IPS DF 19.7 (cell line): ENCODE results near the gene CRYBG2.

Experiments used
- DNase-seq: peaks from one replicate; pipeline ENCODE4 v3.0.0-alpha.2; 2013; ENCODE audit warnings: low read depth, low spot score

Gene CRYBG2

DNA sequence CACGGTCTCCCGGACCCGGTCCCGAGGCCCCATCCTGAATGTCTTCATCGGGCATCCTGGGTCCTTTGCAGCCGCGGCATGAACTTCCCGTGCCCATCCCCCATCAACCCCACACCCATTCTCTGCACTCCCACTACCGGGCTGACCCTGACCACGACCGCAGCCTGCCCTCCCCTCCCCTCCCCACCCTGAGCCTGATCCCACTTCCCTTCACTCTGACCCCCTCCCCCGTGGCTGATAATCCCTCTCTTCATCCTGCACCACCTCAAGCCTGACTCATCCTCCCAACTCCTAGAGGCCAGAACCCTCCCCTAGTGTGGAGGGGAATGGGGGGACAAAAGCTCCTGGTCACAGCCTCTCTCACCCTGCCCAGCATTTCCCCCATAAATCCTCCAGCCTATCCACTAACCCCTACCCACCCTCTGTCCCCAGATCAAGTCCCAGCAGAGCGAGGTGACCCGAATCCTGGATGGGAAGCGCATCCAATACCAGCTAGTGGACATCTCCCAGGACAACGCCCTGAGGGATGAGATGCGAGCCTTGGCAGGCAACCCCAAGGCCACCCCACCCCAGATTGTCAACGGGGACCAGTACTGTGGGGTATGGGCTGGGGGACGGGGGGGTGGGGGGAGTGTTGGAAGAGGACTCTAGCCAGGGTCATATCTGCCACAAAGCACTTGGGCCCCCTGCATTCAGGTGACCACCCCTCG, 73.4 kb downstream of the CRYBG2 start:
- no peak for DNase-seq

DNA sequence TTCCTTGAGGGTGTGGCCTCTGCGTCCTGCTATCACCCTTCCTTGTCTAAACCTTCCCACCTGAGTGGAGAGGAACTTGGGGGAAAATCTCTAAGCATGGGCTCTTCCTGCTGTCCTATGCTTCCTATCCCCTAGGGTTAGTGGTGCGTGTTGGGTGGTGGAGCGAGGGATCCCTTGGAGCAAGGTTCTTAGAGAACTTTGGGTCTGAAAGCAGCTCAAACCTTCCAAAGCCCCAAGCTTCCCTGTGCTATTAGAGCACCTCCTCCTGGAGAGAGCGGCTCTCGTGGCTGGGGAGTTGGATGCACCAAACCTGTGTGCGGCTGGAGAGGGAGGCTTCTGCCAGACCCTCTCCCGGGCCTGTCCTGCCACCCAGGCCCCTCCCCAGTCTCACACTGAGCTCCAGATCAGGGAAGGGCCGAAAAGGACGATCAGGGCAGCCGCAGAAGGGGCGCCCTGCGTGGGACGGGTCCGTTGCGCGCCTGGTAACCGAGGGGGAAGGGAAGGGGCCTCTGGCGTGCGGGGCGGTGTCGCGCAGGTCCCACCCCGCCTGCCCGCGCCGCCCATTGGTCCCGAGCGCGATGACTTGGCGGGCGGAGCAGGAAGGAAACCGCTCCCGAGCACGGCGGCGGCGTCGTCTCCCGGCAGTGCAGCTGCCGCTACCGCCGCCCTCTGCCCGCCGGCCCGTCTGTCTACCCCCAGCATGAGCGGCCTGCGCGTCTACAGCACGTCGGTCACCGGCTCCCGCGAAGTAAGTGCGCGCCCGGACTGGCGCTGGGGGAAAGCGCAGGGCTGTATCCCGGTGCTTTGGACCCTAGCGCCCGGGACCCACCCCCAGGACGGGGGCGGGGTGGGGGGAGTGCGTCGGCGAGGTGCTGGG, 74.2 kb downstream of the CRYBG2 start, which contains the start of gene SH3BGRL3:
Gene SH3BGRL3, plus strand, starts transcription at position 631 of the 877 bp plus-strand sequence. Its CDS starts 70 bp downstream, at position 701.
- DNase-seq = no peak

DNA sequence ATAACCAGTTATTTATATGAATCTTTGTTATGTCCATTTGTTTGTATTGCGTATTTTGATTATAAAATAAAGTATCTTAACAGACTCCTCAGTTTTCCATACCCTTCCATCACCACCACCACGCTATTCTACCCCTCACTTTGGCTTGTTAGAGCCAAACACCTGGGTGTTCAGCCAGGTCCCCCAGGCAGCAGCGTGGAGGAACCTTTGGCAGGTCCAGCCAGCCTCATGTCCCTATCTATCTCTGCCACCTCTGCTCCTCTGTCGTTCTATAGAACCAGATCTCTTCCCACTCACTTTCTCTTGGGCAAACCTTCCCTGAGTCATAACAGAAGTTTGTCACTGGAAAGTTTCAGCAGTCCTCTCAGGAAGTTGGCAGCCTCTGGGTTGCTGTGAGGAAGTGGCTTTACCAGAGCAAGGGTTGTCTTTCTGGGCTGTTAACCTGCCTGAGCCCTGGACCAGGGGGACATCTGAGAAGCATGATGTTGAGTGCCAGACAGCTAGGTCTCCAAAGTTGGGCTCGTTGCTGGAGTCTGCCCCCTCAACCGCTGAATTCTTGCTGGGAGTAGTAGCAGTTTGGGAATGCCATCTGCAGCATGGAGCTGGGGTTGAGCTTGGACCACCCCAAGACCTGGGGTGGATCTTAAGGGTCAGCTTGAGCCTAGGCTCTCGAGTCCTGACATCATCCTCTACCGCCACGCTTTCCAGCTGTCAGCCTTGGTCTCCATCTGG, 75.0 kb downstream of the CRYBG2 start:
- no peak for DNase-seq

DNA sequence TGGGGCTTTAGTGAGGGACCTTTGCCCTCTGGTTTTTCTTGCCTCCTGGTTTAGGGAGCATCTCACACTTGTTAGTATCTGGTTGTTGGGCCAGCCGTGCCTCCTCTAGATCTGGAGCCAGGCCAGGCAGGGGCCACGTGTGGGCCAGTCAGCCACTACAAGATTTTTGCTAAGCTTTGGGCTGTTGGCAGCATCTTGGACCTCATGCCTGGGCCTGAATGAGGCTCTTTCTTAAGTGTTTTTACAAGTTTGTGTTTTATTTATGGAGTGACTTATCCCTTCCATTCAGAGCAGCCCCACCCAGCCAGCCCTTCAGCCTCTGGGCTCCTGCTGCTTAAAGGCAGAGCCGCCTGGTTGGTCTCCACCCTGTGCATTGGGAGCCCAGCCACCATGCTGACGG, 75.6 kb downstream of the CRYBG2 start:
- no peak for DNase-seq

DNA sequence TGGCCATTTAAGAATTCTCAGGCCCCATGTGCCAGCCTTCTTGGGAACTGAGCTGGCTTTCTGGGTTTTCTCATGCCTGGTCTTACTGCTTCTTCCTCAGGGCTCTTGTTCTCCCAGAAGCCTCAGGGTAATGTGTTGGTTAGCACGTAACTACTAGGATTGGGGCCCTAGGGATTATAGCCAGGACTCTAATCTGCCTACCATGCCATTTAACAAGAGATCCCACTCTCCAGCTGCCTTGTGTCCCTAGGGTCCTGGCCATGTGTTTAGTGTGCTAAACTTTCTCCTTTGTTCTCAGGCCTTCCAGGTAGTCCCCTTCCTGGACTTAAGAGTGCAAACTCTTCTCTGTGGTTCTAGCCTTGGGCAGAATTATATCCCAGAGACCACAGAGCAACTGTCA, 76.2 kb downstream of the CRYBG2 start:
- DNase-seq = no peak

DNA sequence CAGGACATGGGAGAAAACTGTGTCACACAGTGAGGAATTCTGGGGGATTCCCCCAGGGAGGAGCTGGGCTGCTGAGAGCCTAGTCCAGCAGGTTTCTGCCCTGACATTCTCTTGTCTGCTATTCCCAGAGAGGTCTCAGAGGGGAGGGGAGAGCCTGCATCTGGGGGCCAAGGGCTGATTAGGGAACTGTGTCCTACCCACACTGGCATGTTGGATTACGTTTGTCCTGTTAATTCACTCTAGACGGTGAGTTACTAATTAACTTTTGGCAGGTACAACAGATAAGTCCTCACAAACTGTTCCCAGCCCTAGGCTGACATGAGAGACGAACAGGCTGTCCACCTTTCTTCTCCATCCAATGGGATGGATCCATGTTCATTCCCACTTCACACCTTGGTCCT, 76.7 kb downstream of the CRYBG2 start:
- DNase-seq = no peak

DNA sequence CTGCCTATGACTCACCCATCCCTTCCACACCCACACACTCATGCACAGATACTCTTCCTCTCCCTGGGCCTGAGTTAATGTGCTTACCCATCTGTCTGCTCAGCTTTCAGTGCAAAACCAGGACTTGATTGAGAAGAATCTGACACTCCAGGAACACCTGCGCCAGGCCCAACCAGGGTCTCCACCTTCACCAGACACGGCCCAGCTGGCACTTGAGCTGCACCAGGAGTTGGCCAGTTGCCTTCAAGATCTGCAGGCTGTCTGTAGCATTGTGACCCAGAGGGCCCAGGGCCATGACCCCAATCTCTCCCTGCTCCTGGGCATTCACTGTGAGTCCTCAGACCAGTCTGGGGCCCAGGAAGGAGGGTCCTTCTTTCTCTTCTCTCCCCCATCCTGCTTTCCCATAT, 77.5 kb downstream of the CRYBG2 start:
- no peak for DNase-seq

DNA sequence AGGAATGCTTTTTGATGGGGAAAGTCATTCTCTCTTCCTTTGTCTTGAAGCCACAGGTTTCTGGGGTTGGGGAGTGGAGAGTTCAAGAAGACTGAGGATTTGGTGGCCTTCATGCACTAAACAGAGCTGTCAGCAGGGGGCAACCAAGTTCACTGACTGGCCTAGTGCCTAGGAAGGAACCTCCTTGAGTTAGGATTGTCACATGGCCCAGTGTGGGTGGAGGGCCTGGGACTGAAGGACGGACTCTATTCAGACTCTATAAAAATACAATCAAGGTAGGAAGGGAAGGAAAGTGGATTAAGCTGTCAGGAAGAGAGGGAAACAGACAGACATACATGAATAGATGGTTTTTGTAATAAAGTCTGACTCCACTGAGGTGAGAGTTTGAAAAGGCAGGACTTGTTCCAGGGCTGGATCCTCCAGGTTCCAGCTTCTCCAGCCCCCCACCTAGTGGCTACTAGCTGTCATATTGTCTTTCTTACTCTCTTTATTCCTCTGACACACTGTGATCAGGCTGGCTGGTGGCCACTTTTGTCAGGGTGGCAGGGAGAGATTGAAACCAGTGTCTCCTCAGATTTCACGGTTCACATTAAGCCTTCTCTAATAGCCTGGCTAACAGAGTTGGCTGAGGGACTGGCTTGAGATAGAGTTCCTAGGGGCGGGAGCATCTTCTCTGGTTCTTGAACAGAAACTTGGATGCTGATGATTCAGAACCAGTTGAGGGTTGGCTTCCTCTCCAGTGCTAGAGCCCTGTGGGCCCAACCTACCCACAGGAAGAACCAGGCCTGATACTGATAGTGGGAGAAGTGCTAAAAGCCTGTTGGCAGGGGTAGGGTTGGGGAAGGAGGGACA, 78.1 kb downstream of the CRYBG2 start:
- DNase-seq = peak; percentile 90

DNA sequence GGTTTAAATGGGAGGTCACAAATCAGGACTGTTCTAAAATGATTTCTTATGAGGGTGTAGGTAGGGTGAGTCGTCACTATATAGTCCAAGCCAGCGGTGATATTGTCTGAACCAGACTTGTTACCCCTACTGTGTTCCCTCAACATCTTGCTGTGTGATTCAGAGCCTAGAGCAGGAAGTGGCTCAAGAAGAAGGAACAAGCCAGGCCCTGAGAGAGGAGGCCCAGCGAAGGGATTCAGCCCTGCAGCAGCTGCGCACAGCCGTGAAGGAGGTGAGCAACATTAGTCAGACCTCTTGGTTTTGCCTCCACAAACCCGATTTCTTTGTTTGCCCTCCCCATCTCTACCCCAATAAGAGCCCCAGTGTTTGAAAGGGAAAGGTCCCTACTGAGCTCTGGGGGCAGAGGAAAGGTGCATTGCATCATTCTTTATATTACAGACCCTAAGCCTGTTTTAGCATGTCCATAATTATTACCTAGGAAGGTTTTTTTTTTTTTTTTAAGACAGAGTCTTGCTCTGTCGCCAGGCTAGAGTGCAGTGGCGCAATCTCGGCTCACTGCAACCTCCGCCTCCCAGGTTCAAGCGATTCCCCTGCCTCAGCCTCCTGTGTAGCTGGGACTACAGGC, 79.0 kb downstream of the CRYBG2 start:
- no peak for DNase-seq
